HG02588 (cell line): ENCODE results near the gene SLC24A3.
"Not testable (repeated sequence)": the region's sequence is repeated elsewhere in the genome, so short reads cannot be mapped to it uniquely, and the experiment has no call there.

ENCODE experiments used
- ATAC-seq: cut with Tn5 transposase; IDR thresholded peaks from one replicate; pipeline ENCODE4 v1.9.1; 2021; ENCODE audit warnings: mild to moderate bottlenecking, moderate library complexity; ENCODE audit not compliant: unreplicated experiment

SLC24A3 gene

DNA sequence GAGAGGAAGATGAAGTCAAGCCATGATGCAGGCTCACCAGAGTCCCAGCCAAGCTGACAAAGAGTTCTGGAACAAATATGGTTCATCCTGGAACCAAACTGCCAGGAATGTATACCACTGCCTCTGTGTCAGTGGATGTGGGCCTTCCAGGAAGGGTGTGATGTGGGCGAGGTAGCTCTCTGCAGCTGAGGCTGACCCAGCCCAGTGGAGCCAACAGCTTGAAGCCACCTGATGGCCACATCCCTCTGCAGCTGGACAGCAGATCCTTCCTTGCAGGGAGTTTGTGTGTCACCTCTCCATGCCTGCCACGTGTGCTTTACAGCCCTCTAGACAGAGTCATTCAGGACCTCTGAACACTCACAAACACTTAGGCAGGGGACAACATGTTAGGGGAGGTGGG is 403.6 kb downstream of the SLC24A3 start:
- ATAC-seq, result no peak

DNA sequence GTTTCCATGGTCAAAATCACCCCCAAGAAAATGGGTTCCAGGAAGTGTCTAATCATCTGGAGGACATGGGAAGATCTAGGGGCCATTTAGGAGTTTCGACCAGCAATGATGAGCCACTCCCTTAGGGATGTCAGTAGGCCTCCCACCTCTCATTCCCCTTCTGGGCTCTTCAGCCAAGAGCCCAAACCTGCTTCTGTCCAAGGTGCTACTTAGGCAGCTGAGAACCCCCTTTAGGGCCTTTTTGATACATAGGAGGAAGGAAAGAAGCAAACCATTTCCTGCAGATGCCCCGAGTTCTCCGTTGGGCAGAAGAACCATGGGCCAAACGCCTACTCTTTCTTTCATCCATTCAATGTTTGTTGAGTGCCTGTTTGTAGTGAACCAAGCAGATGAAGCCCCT is 404.2 kb downstream of the SLC24A3 start:
- ATAC-seq, result no peak

DNA sequence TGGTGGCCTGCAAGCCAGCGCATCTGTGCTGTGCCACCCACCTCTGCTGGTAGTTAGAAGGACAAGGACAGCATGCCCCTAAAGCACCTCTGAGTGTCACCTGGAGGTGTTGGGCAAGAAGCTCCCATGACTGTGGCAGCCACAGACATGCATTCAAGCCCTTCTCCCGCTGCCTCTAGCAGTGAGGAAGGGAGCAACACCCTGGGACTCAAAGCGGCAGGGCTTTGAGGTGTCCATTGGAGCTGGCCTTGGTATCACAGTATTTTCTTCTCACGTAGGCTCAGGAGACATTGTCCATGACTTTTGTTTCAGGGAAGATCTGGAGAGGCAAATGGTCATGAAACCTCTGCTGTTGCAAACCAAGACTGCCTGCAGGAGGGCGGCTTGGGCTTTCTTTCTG is 404.8 kb downstream of the SLC24A3 start:
- ATAC-seq, result no peak

DNA sequence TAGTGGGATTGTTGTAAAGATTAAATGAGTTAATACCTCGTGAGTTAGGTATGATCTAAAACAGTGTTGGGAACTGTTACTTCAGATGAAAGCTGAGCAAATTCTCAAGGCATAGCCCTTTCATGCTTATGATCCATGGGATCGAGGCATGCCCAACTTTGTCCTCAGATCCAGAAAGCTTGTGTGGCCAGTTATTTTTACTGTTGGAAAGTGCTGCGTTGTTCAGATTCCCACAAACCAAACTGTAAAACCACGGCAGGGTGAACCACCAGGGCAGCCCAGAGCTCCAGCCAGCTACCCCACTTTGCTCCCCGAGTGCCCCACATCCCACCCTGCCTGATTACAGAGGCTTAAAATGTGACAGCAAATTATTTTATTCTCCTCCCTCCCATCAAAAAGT is 406.3 kb downstream of the SLC24A3 start:
- no peak for ATAC-seq

- no peak for ATAC-seq
Observed at GRCh38 chr20:19619904-19620430, 407.5 kb downstream of the SLC24A3 start.

GRCh38 chr20:19620446-19620845 is 408.0 kb downstream of the SLC24A3 start:
- ATAC-seq, result no peak

DNA sequence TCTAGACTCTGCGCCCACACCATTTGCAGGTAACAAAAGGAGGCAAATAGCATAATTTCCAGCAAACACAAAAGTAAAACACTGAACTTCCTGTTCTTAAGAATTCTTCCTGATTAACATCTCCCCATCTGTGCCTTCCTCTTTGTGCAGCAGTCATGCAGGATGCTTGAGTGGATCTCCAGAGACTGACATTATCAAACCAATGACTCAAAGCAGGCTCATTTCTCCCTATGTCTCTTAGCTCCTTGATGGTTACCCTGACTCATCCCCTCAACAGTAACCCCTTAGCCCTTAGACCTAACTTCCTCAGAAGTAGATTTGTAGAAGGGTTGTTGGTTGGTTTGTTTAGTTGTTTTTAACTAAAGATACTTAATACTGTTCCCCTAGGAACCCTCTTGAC is 408.6 kb downstream of the SLC24A3 start:
- no peak for ATAC-seq

- ATAC-seq, result no peak
Observed at GRCh38 chr20:19624221-19624965, 412.0 kb downstream of the SLC24A3 start.

DNA sequence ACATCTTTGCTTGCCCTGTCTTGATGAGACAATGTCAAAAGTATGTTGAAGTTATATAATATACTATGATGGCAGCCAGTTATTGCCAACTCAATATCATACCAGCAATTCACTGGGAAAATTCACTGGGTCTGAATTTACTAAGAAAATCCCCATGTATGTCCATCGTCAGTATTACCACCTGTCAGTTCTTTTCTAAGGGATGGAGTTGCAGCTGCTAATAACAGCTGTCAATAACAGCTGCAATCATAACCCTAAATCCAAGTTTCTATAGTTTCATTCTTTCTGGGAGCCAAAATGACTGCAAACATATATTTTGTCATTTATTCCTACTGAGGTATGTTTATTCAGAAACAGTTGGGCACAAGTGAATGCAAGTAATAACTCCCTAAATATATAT is 413.0 kb downstream of the SLC24A3 start:
- no peak for ATAC-seq

DNA sequence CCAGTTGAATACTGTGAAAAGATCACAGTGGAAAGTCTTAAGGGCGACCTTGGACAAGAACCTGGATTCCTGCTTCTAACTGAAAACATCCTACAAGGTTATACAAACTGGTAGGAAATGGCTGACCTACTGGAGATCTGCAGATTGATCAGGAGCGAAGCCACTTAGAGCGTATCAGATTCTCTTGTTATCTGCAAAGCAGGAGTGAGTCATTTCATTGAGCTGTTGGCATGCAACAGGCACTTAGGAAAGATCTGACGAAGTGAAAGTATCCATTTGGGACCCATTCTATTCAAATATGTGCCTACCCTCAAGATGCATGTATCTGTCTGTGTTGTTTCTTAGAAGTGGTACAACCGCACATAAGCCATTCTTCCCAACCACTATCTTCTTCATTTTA is 414.5 kb downstream of the SLC24A3 start:
- ATAC-seq, result no peak

DNA sequence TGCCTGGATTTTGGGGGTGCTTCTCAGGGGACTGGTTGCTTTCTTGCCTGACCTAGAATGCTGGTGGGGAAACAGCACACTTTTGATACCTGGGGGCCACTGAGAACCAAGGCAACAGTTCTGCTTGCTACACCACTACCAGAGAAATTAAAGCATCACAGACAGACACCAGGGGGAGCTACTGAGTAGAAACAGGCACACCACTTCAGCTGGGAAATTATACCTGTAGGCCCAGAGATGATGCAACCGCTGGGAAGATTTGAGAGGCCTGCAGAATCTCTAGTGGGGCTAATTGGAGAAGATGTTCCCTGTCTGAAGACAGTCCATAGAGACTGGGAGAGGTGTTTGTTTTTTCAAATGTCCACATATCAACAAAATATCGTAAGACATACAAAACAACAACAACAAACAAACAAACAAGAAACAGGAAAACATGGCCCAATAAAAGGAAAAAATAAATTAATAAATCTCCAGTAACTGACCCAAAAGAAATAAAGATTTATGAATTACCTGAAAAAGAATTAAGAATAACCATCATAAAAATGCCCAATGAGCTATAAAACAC is 416.2 kb downstream of the SLC24A3 start:
- no peak for ATAC-seq

DNA sequence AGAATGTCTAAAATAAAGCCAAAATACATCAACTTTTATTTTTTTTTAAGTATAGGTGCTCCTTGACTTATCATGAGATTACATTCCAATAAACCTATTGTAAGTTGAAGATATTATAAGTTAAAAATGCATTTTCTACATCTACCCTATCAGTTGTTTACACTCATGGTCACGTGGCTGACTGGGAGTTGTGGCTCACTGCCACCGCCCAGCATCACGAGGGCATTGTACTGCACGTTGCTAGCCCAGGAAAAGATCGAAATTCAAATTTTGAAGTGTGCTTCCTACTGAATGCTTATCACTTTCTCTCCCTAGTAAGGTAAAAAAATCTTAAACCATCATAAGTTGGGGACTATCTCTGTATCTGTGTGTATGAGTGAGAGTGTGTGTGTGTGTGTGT is 419.0 kb downstream of the SLC24A3 start:
- ATAC-seq, result no peak

GRCh38 chr20:19633985-19634384 is 421.5 kb downstream of the SLC24A3 start:
- ATAC-seq, result no peak

DNA sequence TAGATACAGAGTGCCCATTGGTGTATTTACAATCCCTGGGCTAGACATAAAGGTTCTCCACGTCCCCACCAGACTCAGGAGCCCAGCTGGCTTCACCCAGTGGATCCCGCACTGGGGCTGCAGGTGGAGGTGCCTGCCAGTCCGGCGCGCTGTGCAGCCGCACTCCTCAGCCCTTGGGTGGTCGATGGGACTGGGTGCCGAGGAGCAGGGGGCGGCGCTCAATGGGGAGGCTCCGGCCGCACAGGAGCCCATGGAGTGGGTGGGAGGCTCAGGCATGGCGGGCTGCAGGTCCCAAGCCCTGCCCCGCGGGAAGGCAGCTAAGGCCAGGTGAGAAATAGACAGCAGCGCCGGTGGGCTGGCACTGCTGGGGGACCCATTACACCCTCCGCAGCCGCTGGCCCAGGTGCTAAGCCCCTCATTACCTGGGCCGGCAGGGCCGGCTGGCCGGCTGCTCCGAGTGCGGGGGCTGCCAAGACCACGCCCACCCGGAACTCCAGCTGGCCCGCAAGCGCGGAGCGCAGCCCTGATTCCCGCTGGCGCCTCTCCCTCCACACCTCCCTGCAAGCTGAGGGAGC is 427.1 kb downstream of the SLC24A3 start:
- ATAC-seq, result not testable (repeated sequence)

DNA sequence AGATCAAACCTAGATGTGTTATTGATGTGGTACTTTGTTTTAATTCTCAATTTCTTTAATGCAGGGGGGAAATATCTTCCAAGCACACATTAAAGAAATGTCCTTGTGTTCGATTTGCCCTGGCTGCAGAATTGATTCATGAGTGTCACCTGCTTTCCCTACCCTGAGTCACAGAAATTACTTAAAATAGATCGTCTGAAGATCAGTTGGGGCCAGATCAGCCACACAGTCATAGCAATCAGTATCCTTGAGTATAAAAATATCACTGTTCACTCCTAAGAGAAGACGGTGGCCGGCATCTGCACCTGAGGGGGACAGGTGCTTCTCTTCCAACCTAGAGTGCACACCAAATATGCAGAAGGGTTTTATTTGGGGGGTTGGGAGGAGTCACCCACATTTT is 430.4 kb downstream of the SLC24A3 start:
- ATAC-seq, result no peak

GRCh38 chr20:19644085-19644484 is 431.6 kb downstream of the SLC24A3 start:
- ATAC-seq, result no peak

DNA sequence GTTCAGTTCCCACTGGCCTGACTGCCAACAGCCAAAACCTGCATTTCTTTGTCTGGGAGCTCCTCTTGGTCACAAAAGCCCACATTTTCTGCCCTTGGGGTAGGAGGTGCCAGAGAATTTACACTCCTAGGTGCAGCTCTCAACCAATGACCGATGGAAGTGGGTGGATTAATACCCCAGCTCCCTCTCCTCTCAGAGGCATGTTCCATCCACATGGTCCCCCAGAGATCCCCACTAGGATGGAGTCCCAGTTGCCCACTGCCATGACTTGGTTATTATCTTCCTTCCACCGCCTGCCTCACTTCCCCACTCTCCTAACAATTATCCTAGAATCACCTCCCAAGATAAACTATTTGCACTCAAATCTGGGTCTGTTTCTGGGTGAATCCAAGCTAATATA is 434.5 kb downstream of the SLC24A3 start:
- ATAC-seq, result no peak

- ATAC-seq, result no peak
Observed at GRCh38 chr20:19648024-19648423, 435.6 kb downstream of the SLC24A3 start.

- no peak for ATAC-seq
Observed at GRCh38 chr20:19649041-19649440, 436.6 kb downstream of the SLC24A3 start.

GRCh38 chr20:19652591-19653026 is 440.2 kb downstream of the SLC24A3 start:
- ATAC-seq, result no peak

DNA sequence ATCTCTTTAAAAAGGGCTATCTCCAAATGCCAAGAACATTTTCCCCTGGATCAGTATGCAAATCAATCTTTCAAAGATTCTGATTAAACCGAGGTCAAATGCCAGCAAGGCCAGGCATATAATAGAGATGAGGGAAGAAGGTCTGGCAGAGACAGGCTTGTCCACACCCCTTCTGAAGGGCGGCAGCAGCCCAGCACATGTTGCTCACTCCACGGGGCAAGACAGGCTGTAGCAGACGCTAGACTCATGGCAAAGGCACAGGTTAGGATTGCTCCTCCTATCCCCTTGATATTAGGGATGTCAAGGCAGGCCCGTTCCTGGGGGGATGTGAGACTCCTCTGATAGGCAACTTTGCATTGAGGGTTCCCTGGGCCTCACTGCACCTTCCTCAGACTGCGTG is 440.9 kb downstream of the SLC24A3 start:
- ATAC-seq, result no peak

DNA sequence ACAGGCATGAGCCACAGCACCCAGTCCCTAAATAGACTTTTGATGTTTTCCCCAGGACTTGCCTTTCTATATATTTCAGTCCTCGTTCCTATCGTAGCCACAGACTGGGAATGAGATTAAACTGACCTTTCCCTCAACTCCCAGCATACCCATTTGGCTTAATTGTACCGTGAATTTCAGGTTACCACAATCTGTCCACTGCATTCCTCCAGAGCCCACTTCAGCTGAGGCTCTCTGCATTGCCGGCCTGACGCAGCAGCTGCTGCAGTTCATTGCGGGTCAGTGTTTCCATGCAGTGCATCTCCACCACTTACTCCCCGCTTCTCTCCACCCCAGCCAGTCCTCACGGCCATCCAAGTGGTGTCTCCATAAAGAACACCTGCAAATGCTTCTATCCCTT is 442.5 kb downstream of the SLC24A3 start:
- no peak for ATAC-seq
